Upper lobe of right lung (tissue), 1 donor: ENCODE measurements around the gene JADE2. TPM values are rescaled to one million over a fixed set of nuclear protein-coding genes. Genes with fewer than 3 reads are reported as not detected.
A peak's percentile ranks its signal among the peaks of the same experiment; 100 is the strongest.
"Not testable (repeated sequence)": the region's sequence is repeated elsewhere in the genome, so short reads cannot be mapped to it uniquely, and the experiment has no call there.

ENCODE experiments used
- ATAC-seq: fragments of 200-7000 bp; cut with Tn5 transposase; one replicate; pipeline ENCODE4 v1.9.1; 2020; ENCODE audit warnings: mild to moderate bottlenecking, moderate library complexity
- DNase-seq: peaks from one replicate; pipeline ENCODE4 v3.0.0-alpha.2; 2020
- H3K27ac ChIP-seq: fragments of 200-600 bp; one replicate; pipeline ENCODE4 v1.8.0; 2022
- H3K27me3 ChIP-seq: fragments of 200-600 bp; one replicate; pipeline ENCODE4 v1.8.0; 2022; ENCODE audit warnings: mild to moderate bottlenecking
- H3K36me3 ChIP-seq: fragments of 200-600 bp; one replicate; pipeline ENCODE4 v1.8.0; 2022
- H3K4me1 ChIP-seq: fragments of 200-600 bp; one replicate; pipeline ENCODE4 v1.8.0; 2022
- H3K4me3 ChIP-seq: fragments of 200-600 bp; one replicate; pipeline ENCODE4 v1.8.0; 2022; ENCODE audit warnings: mild to moderate bottlenecking
- H3K9me3 ChIP-seq: fragments of 200-600 bp; one replicate; pipeline ENCODE4 v1.8.0; 2022
- CTCF ChIP-seq: fragments of 200-600 bp; IDR thresholded peaks from one replicate; pipeline ENCODE4 v1.8.0; 2022; ENCODE audit warnings: antibody characterized with exemption
- intact Hi-C: fragments of 100-400 bp; cut with DNase I; formaldehyde crosslinking; loops from one replicate; pipeline ENCODE4 v1.11.0; 2022
- total RNA-seq: library from RNA; stranded (reverse); fragmentation: NEBNext Ultra II Directional; extraction: Animal tissue kit (Norgen Biotek cat#: 25700); gene quantifications from one replicate; pipeline ENCODE4 v1.2.1, GENCODE V29; 2021
- donor health status: DM: no; HTN: yes; CAD: no; lungs with severe emphysema.

JADE2 gene
- total RNA-seq, 1 donor from 2014 or later, result 86.7 TPM

- Histone ChIP-seq H3K4me3 (no peak overlapping the region), H3K4me1 (peaks cover 27% of the 10 kb centered on the region), H3K27me3 (no peaks in the 10 kb centered on the region), H3K27ac (peak overlapping the region; percentile 60), H3K9me3 (no peaks in the 10 kb centered on the region), H3K36me3 (peaks cover 40% of the 10 kb centered on the region)
- DNase-seq (no peak), ATAC-seq (peak; percentile 81)
- TF ChIP-seq CTCF, result no peak
- intact Hi-C loops, result no loop called here
Measured at GRCh38 chr5:134554319-134555222, 29.1 kb downstream of the JADE2 start.

- Histone ChIP-seq H3K36me3 (peaks cover 41% of the 10 kb centered on the region), H3K27ac (peak overlapping the region; percentile 60), H3K4me1 (peaks cover 27% of the 10 kb centered on the region), H3K9me3 (no peaks in the 10 kb centered on the region), H3K27me3 (no peaks in the 10 kb centered on the region), H3K4me3 (no peak overlapping the region)
- no peak for TF ChIP-seq CTCF
- ATAC-seq (no peak), DNase-seq (no peak)
- intact Hi-C loops, result no loop called here
Measured at GRCh38 chr5:134555223-134555889, 29.9 kb downstream of the JADE2 start.

GRCh38 chr5:134555890-134556311, 30.4 kb downstream of the JADE2 start:
- H3K4me3 ChIP-seq, result no peak overlapping the region
- peak; percentile 62 for ATAC-seq
- intact Hi-C loops, result no loop called here
- H3K36me3 ChIP-seq, result peaks cover 46% of the 10 kb centered on the region
- no peak overlapping the region for H3K27ac ChIP-seq
- H3K4me1 ChIP-seq, result peaks cover 27% of the 10 kb centered on the region
- DNase-seq, result no peak
- H3K9me3 ChIP-seq, result no peaks in the 10 kb centered on the region
- H3K27me3 ChIP-seq, result no peaks in the 10 kb centered on the region
- TF ChIP-seq CTCF, result no peak

- ATAC-seq, H3K27ac ChIP-seq, DNase-seq, H3K9me3 ChIP-seq, H3K27me3 ChIP-seq, intact Hi-C loops, H3K4me3 ChIP-seq: not testable (repeated sequence)
- Histone ChIP-seq H3K36me3 (peaks cover 49% of the 10 kb centered on the region), H3K4me1 (peaks cover 31% of the 10 kb centered on the region)
Measured at GRCh38 chr5:134556588-134556987, 31.1 kb downstream of the JADE2 start.

GRCh38 chr5:134556994-134557393, 31.5 kb downstream of the JADE2 start:
- intact Hi-C loops, result no loop called here
- DNase-seq (no peak), ATAC-seq (no peak)
- TF ChIP-seq CTCF, result no peak
- Histone ChIP-seq H3K9me3 (no peaks in the 10 kb centered on the region), H3K4me3 (no peak overlapping the region), H3K27me3 (no peaks in the 10 kb centered on the region), H3K27ac (no peak overlapping the region), H3K36me3 (peaks cover 49% of the 10 kb centered on the region), H3K4me1 (peaks cover 32% of the 10 kb centered on the region)

GRCh38 chr5:134559672-134560071, 34.2 kb downstream of the JADE2 start:
- H3K4me3 ChIP-seq, result no peak overlapping the region
- intact Hi-C loops, result no loop called here
- peaks cover 19% of the 10 kb centered on the region for H3K4me1 ChIP-seq
- no peaks in the 10 kb centered on the region for H3K27me3 ChIP-seq
- no peaks in the 10 kb centered on the region for H3K9me3 ChIP-seq
- DNase-seq, result no peak
- H3K27ac ChIP-seq, result no peak overlapping the region
- ATAC-seq, result no peak
- TF ChIP-seq CTCF, result no peak
- H3K36me3 ChIP-seq, result peaks cover 63% of the 10 kb centered on the region
